Ascending aorta (tissue), 1 donor: ENCODE data around the gene POGLUT2. TPM values are rescaled to one million over a fixed set of nuclear protein-coding genes. Genes with fewer than 3 reads are reported as not detected.

ENCODE experiments used
- total RNA-seq: library from RNA; depleted of rRNA; stranded (reverse); fragments of >200 nt; gene quantifications from one replicate; pipeline ENCODE4 v1.1.0, GENCODE V29; 2016

Gene POGLUT2
- total RNA-seq, 1 donor from 2014 or later = 38.0 TPM

Other genes with a start within 250 kb of the POGLUT2 start
- gene TPP2, start 202.0 kb downstream of the POGLUT2 start, total RNA-seq = 21.4 TPM
- gene METTL21C, start 103.9 kb downstream of the POGLUT2 start, total RNA-seq = not detected
- gene TEX30, start 25.2 kb downstream of the POGLUT2 start, total RNA-seq = 1.4 TPM
- 19.1 TPM for gene BIVM, start 143 bp upstream of the POGLUT2 start, total RNA-seq
- 26.2 TPM for gene ERCC5, start 47.1 kb upstream of the POGLUT2 start, total RNA-seq